K562 (cell line): Measurements from ENCODE around the gene KLHL13. TPM values are rescaled to one million over a fixed set of nuclear protein-coding genes. Genes with fewer than 3 reads are reported as not detected.

Experiments
- ATAC-seq: fragments of 200-7000 bp; cut with Tn5 transposase; 3 replicates; pipeline ENCODE4 v1.9.1; 2020; ENCODE audit warnings: moderate library complexity
- BruUV-seq: library from RNA; stranded (reverse); fragments of 400-500 nt; replicated peaks from 2 replicates; lab custom pipeline; 2021; lab: Mats Ljungman, UMichigan
- CTCF ChIA-PET: fragments of 300-600 bp; formaldehyde crosslinking; extraction: SDS; loops from one replicate; lab custom pipeline; 2021; ENCODE audit warnings: low intra/inter-chr PET ratio; lab: Yijun Ruan, JAX
- POLR2A ChIA-PET: fragments of 300-600, 350-650 bp; sonication (Branson Sonifier 250); formaldehyde crosslinking; extraction: SDS; loops from one replicate; lab custom pipeline; 2021; ENCODE audit warnings: antibody characterized with exemption, inconsistent platforms; lab: Yijun Ruan, JAX
- DNase-seq, 4 experiments: peaks; one replicate each; pipeline versions ENCODE4 v3.0.0 to v3.0.0-alpha.2; 2011 to 2018; ENCODE audit warnings: low spot score in 3 of 4, mixed read lengths in 3 of 4; ENCODE audit errors: extremely low read depth in 1 of 4
- FAIRE-seq: peaks from 2 replicates; lab custom pipeline; 2011; peaks lifted over from hg19 to GRCh38; lab: Jason Lieb, UNC
- H2AFZ ChIP-seq: 2 replicates; pipeline ENCODE4 v1.6.0; 2011; ENCODE audit warnings: low read depth, low read length, control low read depth, inconsistent platforms
- H3K27ac ChIP-seq: fragments of 200-600 bp; 3 replicates; pipeline ENCODE4 v1.8.0; 2011; ENCODE audit warnings: low read depth, mild to moderate bottlenecking, control low read depth, inconsistent platforms, low read length, moderate library complexity, mixed read lengths; ENCODE audit errors: extremely low read depth
- H3K27me3 ChIP-seq, 2 experiments: fragments of 300-600 bp in 1 of 2; 2 replicates in 1 of 2; 3 replicates in 1 of 2; pipeline versions ENCODE4 v1.6.0 to v1.8.0; 2011; ENCODE audit warnings: inconsistent platforms in 2 of 2, low read length in 2 of 2, mild to moderate bottlenecking in 1 of 2, mixed read lengths in 1 of 2, moderate library complexity in 1 of 2; ENCODE audit not compliant: control insufficient read depth in 2 of 2, insufficient read depth in 2 of 2
- H3K36me3 ChIP-seq: fragments of 300-600 bp; 3 replicates; pipeline ENCODE4 v1.8.0; 2011; ENCODE audit warnings: mild to moderate bottlenecking, low read length, inconsistent platforms; ENCODE audit not compliant: control insufficient read depth, insufficient read depth
- H3K4me1 ChIP-seq, 2 experiments: fragments of 200-600 bp in 1 of 2; replicated peaks in 1 of 2; 2 replicates in 1 of 2; 3 replicates in 1 of 2; pipeline versions ENCODE4 v1.5.1 to v1.8.0; 2011; ENCODE audit warnings: inconsistent platforms in 2 of 2, low read length in 2 of 2, mild to moderate bottlenecking in 1 of 2, mixed read lengths in 1 of 2, moderate library complexity in 1 of 2; ENCODE audit not compliant: control insufficient read depth in 2 of 2, insufficient read depth in 2 of 2
- H3K4me2 ChIP-seq: 2 replicates; pipeline ENCODE4 v1.6.1; 2011; ENCODE audit warnings: low read length, control low read depth, inconsistent platforms, mixed read lengths; ENCODE audit not compliant: insufficient read depth
- H3K4me3 ChIP-seq: fragments of 200-600 bp; sonication (generic), shearing (Covaris generic); 2 replicates; pipeline ENCODE4 v1.5.1; 2016; ENCODE audit warnings: control low read depth, inconsistent platforms
- H3K79me2 ChIP-seq: fragments of 200-600 bp; 3 replicates; pipeline ENCODE4 v1.8.0; 2011; ENCODE audit warnings: low read length, inconsistent platforms; ENCODE audit not compliant: control insufficient read depth, insufficient read depth
- H3K9ac ChIP-seq, 2 experiments: 2 replicates each; pipeline versions ENCODE4 v1.6.0 to v1.6.1; 2011; ENCODE audit warnings: low read depth in 2 of 2, low read length in 2 of 2, control low read depth in 1 of 2, inconsistent platforms in 1 of 2, mild to moderate bottlenecking in 1 of 2, mixed read lengths in 1 of 2; ENCODE audit not compliant: insufficient read depth in 1 of 2
- H3K9me1 ChIP-seq: one replicate; pipeline ENCODE4 v1.6.0; 2011; ENCODE audit warnings: inconsistent platforms, mild to moderate bottlenecking, low read length, moderate library complexity; ENCODE audit not compliant: control insufficient read depth, insufficient read depth
- H3K9me3 ChIP-seq: replicated peaks from 2 replicates; pipeline ENCODE4 v1.5.1; 2011; ENCODE audit warnings: low read depth, low read length, inconsistent platforms; ENCODE audit not compliant: control insufficient read depth, insufficient read depth
- H4K20me1 ChIP-seq: replicated peaks from 2 replicates; pipeline ENCODE4 v1.6.1; 2011; ENCODE audit warnings: low read length, inconsistent platforms, mixed read lengths; ENCODE audit not compliant: control insufficient read depth, insufficient read depth
- GTF3C2 ChIP-seq: IDR thresholded peaks from 3 replicates; pipeline ENCODE4 v1.6.1; 2011; ENCODE audit warnings: borderline replicate concordance, mild to moderate bottlenecking, moderate library complexity; ENCODE audit not compliant: insufficient read length; ENCODE audit errors: extremely low read depth
- HDAC8 ChIP-seq: fragments of 450-650 bp; IDR thresholded peaks from 2 replicates; pipeline ENCODE4 v1.6.1; 2016; ENCODE audit warnings: mild to moderate bottlenecking, missing genetic modification characterization, moderate library complexity, missing compliant biosample characterization
- HES1 ChIP-seq: fragments of 450-650 bp; IDR thresholded peaks from 2 replicates; pipeline ENCODE4 v1.6.1; 2016; ENCODE audit warnings: low read depth, mild to moderate bottlenecking, moderate library complexity
- HMBOX1 ChIP-seq: sonication (generic); IDR thresholded peaks from 2 replicates; pipeline ENCODE4 v1.6.1; 2016
- MECOM ChIP-seq: fragments of 250-450 bp; sonication (Bioruptor Pico); IDR thresholded peaks from 2 replicates; pipeline ENCODE4 v1.8.0; 2022; ENCODE audit warnings: inconsistent platforms
- MEF2A ChIP-seq: IDR thresholded peaks from 2 replicates; pipeline ENCODE4 v1.6.1; 2011; ENCODE audit warnings: low read depth, mild to moderate bottlenecking, low read length, moderate library complexity; ENCODE audit not compliant: control insufficient read depth
- RFX5 ChIP-seq: IDR thresholded peaks from 2 replicates; pipeline ENCODE4 v1.6.1; 2011; ENCODE audit warnings: low read depth, mild to moderate bottlenecking, improper control_type of control experiment, low read length
- SPI1 ChIP-seq: IDR thresholded peaks from 2 replicates; pipeline ENCODE4 v1.6.1; 2011; ENCODE audit warnings: low read depth, low read length, control low read depth, borderline replicate concordance
- SRSF1 ChIP-seq: fragments of 200-400 bp; formaldehyde crosslinking; IDR thresholded peaks from 2 replicates; pipeline ENCODE4 v1.6.1; 2017; ENCODE audit warnings: mild to moderate bottlenecking, low read depth, low read length, moderate library complexity
- THAP7 ChIP-seq: fragments of 250-450 bp; sonication (Bioruptor Pico); IDR thresholded peaks from 2 replicates; pipeline ENCODE4 v1.5.0; 2021
- ZNF280A ChIP-seq: fragments of 450-650 bp; IDR thresholded peaks from 2 replicates; pipeline ENCODE4 v1.6.1; 2018; ENCODE audit warnings: mild to moderate bottlenecking, low read depth; ENCODE audit not compliant: partially characterized antibody
- ZNF41 ChIP-seq: fragments of 250-450 bp; sonication (Bioruptor Pico); conservative IDR thresholded peaks from 2 replicates; pipeline ENCODE4 v1.4.0; 2020; ENCODE audit warnings: mild to moderate bottlenecking
- ZNF507 ChIP-seq: conservative IDR thresholded peaks from 2 replicates; pipeline ENCODE4 v1.6.1; 2017; ENCODE audit warnings: missing genetic modification characterization, missing compliant biosample characterization
- WGBS: fragments of 100-300 bp; shearing (Covaris generic); methylation state at CpG from one replicate; pipeline ENCODE4 v1.1.6; 2016; ENCODE audit warnings: low coverage, mixed read lengths; ENCODE audit not compliant: insufficient coverage; ENCODE audit errors: missing lambda C conversion rate; 5-methylcytosine and 5-hydroxymethylcytosine counted together
- in situ Hi-C: fragments of 300-500 bp; cut with MboI; formaldehyde crosslinking; loops from 4 replicates; pipeline ENCODE4 v1.15.0; 2018; ENCODE audit warnings: inconsistent platforms, mixed read lengths
- intact Hi-C: fragments of 100-400 bp; cut with micrococcal nuclease; formaldehyde crosslinking; loops from 2 replicates; pipeline ENCODE4 v1.14.2; 2022
- polyA plus RNA-seq, 8 experiments: library from polyadenylated mRNA; depleted of rRNA in 4 of 8; stranded (reverse) in 5 of 8; unstranded in 3 of 8; fragments of >200 nt; fragmentation: Nextera tagmentation in 2 of 8; fragmentation: Illumina TruSeq in 1 of 8; extraction: Ambion mirVana in 2 of 8; extraction: Trizol in 1 of 8; gene quantifications; 2 replicates each; pipeline versions ENCODE4 v1.2.1 to v1.2.3, GENCODE V29; 2011 to 2014; ENCODE audit warnings: inconsistent platforms in 1 of 8, missing spikeins in 1 of 8
- total RNA-seq, 7 experiments: library from RNA; depleted of rRNA in 6 of 7; stranded (reverse); fragments of >200 nt in 6 of 7; fragmentation: Illumina TruSeq in 2 of 7; extraction: Trizol in 2 of 7; gene quantifications; 2 replicates each; pipeline versions ENCODE4 v1.2.1 to v1.2.3, GENCODE V29; 2011 to 2021; ENCODE audit warnings: low replicate concordance in 1 of 7

KLHL13 gene
- total and polyA plus RNA-seq, 9 of the 15 experiments (the other 6 are each of a cell fraction or from before 2014, with no cell fraction given): 1.2 to 4.1 (median 2.2) TPM

GRCh38 chrX:117969782-117970181 lies 146.8 kb downstream of the KLHL13 start:
- in situ Hi-C loops: no loop called here
- H4K20me1 ChIP-seq: no peaks in the 10 kb centered on the region
- H3K9ac ChIP-seq: no peak overlapping the region
- H3K9me1 ChIP-seq: no peaks in the 10 kb centered on the region
- H3K27me3 ChIP-seq: no peaks in the 10 kb centered on the region
- TF ChIP-seq ZNF507 (no peak), ZNF280A (no peak), MECOM (CRISPR knock-in tag) (no peak), HES1 (no peak), RFX5 (no peak), GTF3C2 (no peak), MEF2A (no peak), SPI1 (no peak), SRSF1 (no peak), HDAC8 (tag) (no peak), ZNF41 (CRISPR knock-in tag) (no peak), HMBOX1 (no peak), THAP7 (CRISPR knock-in tag) (no peak)
- POLR2A ChIA-PET: no interaction called here
- CTCF ChIA-PET: no interaction called here
- no peak overlapping the region for H3K4me2 ChIP-seq
- no peaks in the 10 kb centered on the region for H3K4me1 ChIP-seq
- no peaks in the 10 kb centered on the region for H3K79me2 ChIP-seq
- no peak overlapping the region for H2AFZ ChIP-seq
- H3K9me3 ChIP-seq: no peaks in the 10 kb centered on the region
- BruUV-seq: no TSS peak
- 0% methylated on average over 1 of the region's 2 CpGs for WGBS
- DNase-seq (no peak), FAIRE-seq (no peak), ATAC-seq (no peak)
- H3K4me3 ChIP-seq: no peak overlapping the region
- no peak overlapping the region for H3K27ac ChIP-seq
- intact Hi-C loops: no loop called here
- no peaks in the 10 kb centered on the region for H3K36me3 ChIP-seq
